ENCODE results near the gene C16orf82. TPM values are rescaled to one million over a fixed set of nuclear protein-coding genes. Genes with fewer than 3 reads are reported as not detected.

Gene C16orf82
- total and polyA plus RNA-seq, 9 of the 15 experiments (the other 6 are each of a cell fraction or from before 2014, with no cell fraction given) = not detected

- TF ChIP-seq ZNF512 (tag; IDR thresholded peaks at IDR 0.05) (no peak), KDM2B (CRISPR knock-in tag; IDR thresholded peaks at IDR 0.05) (no peak), PCBP1 (IDR thresholded peaks at IDR 0.05; ENCODE audit: low read depth, low read length, poor library complexity, severe bottlenecking) (no peak), DDX20 (tag; IDR thresholded peaks at IDR 0.05; ENCODE audit: low read depth) (no peak), POLR3G (IDR thresholded peaks at IDR 0.05; ENCODE audit: extremely low read depth, insufficient read length, insufficient replicate concordance) (no peak), CHD1 (IDR thresholded peaks at IDR 0.05; ENCODE audit: low read length) (no peak)
These were observed 45.5 kb downstream of the C16orf82 start (continued) for GRCh38 chr16:27112093-27112811.

DNA sequence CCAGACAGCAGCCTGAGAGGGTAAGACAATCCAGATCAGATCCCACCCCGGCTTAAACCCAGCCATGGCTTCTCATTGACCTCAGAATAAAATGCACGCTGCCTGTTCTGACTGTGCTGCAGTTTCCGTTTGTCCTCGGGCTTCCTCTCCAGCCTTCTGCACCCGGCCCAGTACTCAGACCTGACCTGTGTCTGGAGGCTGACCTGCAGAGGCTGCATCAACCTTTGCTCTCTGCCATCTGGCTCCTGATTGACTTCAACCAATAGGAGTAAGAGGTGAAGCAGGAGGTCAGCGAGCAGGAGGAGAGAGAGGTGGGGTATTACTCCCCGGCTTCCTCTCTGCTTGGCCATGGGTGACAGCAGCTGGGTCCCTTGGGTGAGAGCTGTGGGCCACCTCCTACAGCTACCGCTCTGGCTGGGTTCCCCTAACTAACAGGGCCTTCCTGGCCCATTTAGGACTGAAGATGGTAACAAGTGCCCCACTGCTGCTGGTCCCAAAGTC, 46.7 kb downstream of the C16orf82 start:
- H2AFZ ChIP-seq (ENCODE audit: low read depth, low read length) = no peak overlapping the region
- H3K4me2 ChIP-seq (ENCODE audit: insufficient read depth, low read length) = no peak overlapping the region

More for the DNA sequence above, 46.7 kb downstream of the C16orf82 start:
- intact Hi-C loops (cut with micrococcal nuclease) (loop anchor here (5.0 kb wide), 1 partner anchor 151 kb away; no protein-coding TSS in a partner anchor), in situ Hi-C loops (cut with MboI) (no loop called here)
- CTCF ChIA-PET (ENCODE audit: low intra/inter-chr PET ratio) = no interaction called here
- POLR2A ChIA-PET = interaction anchor here (0.6 kb wide), 1 partner anchor 44 kb away, joined by 3 read pairs; no protein-coding TSS in a partner anchor
- Histone ChIP-seq H4K20me1 (replicated peaks; ENCODE audit: control insufficient read depth, insufficient read depth, low read length) (no peaks in the 10 kb centered on the region), H3K9me3 (replicated peaks; ENCODE audit: control insufficient read depth, insufficient read depth, low read depth, low read length) (no peaks in the 10 kb centered on the region), H3K9ac (ENCODE audit: insufficient read depth in 1 of 2, low read depth in 2 of 2, low read length in 2 of 2) (0 out of 4 replicates have a peak overlapping the region, but pooled peaks of 1 of the 2 experiments have one; percentile 45), H3K36me3 (ENCODE audit: control insufficient read depth, insufficient read depth, low read length) (no peaks in the 10 kb centered on the region), H3K9me1 (ENCODE audit: control insufficient read depth, insufficient read depth, low read length) (no peaks in the 10 kb centered on the region), H3K27ac (ENCODE audit: extremely low read depth, low read depth, low read length) (no peak overlapping the region), H3K4me3 (no peak overlapping the region), H3K27me3 (ENCODE audit: control insufficient read depth in 2 of 2, insufficient read depth in 2 of 2, low read length in 2 of 2) (peaks cover 0 to 5% of the 10 kb centered on the region in 2 experiments; a peak in 2 of 5 replicates), H3K79me2 (ENCODE audit: control insufficient read depth, insufficient read depth, low read length) (no peaks in the 10 kb centered on the region), H3K4me1 (replicated peaks in 1 of 2; ENCODE audit: control insufficient read depth in 2 of 2, insufficient read depth in 2 of 2, low read length in 2 of 2) (peaks cover 0 to 16% of the 10 kb centered on the region in 2 experiments; a peak in 2 of 5 replicates)
- ATAC-seq (no peak), FAIRE-seq (no peak), DNase-seq (ENCODE audit: extremely low read depth in 1 of 4, low spot score in 3 of 4) (no peak)
- no TSS peak for BruUV-seq (replicated peaks)
- WGBS (ENCODE audit: insufficient coverage, low coverage, missing lambda C conversion rate) = 0% methylated on average over 8 of the region's 8 CpGs
- TF ChIP-seq ASH1L (IDR thresholded peaks at IDR 0.05; ENCODE audit: borderline replicate concordance, low read depth, partially characterized antibody) (no peak), CBFA2T3 (IDR thresholded peaks at IDR 0.05) (0 out of 2 replicates have a peak, but pooled peaks have one; percentile 15)
